Endothelial cell (in vitro differentiated cells): Measurements from ENCODE around the gene MTG1. TPM values are rescaled to one million over a fixed set of nuclear protein-coding genes. Genes with fewer than 3 reads are reported as not detected.
A peak's percentile ranks its signal among the peaks of the same experiment; 100 is the strongest.

Experiments
- DNase-seq: peaks from one replicate; pipeline ENCODE4 v3.0.0; 2021; ENCODE audit warnings: low spot score
- H3K27ac Mint-ChIP-seq: one replicate; pipeline ENCODE4 v1.8.0; 2021; ENCODE audit warnings: mixed read lengths, inconsistent platforms; ENCODE audit not compliant: unreplicated experiment
- H3K27me3 Mint-ChIP-seq: one replicate; pipeline ENCODE4 v1.8.0; 2021; ENCODE audit warnings: mild to moderate bottlenecking, moderate library complexity, mixed read lengths, inconsistent platforms; ENCODE audit not compliant: unreplicated experiment
- H3K36me3 Mint-ChIP-seq: one replicate; pipeline ENCODE4 v1.8.0; 2021; ENCODE audit warnings: mild to moderate bottlenecking, low read depth, mixed read lengths, inconsistent platforms; ENCODE audit not compliant: unreplicated experiment
- H3K4me1 Mint-ChIP-seq: one replicate; pipeline ENCODE4 v1.8.0; 2021; ENCODE audit warnings: mild to moderate bottlenecking, mixed read lengths, inconsistent platforms; ENCODE audit not compliant: unreplicated experiment
- H3K4me3 Mint-ChIP-seq: one replicate; pipeline ENCODE4 v1.8.0; 2021; ENCODE audit warnings: mild to moderate bottlenecking, mixed read lengths, inconsistent platforms; ENCODE audit not compliant: unreplicated experiment
- H3K9me3 Mint-ChIP-seq: one replicate; pipeline ENCODE4 v1.8.0; 2021; ENCODE audit warnings: mixed read lengths, inconsistent platforms; ENCODE audit not compliant: unreplicated experiment
- CTCF ChIP-seq: fragments of 200-600 bp; sonication (generic); IDR thresholded peaks from one replicate; pipeline ENCODE4 v1.5.0; 2021; ENCODE audit warnings: antibody characterized with exemption; ENCODE audit not compliant: unreplicated experiment
- total RNA-seq: library from RNA; stranded (reverse); fragmentation: NEBNext Ultra II Directional; extraction: Animal tissue kit (Norgen Biotek cat#: 25700); gene quantifications from one replicate; pipeline ENCODE4 v1.2.1, GENCODE V29; 2021; ENCODE audit not compliant: unreplicated experiment

The MTG1 gene
- total RNA-seq, 1 donor from 2014 or later = 97.3 TPM

DNA sequence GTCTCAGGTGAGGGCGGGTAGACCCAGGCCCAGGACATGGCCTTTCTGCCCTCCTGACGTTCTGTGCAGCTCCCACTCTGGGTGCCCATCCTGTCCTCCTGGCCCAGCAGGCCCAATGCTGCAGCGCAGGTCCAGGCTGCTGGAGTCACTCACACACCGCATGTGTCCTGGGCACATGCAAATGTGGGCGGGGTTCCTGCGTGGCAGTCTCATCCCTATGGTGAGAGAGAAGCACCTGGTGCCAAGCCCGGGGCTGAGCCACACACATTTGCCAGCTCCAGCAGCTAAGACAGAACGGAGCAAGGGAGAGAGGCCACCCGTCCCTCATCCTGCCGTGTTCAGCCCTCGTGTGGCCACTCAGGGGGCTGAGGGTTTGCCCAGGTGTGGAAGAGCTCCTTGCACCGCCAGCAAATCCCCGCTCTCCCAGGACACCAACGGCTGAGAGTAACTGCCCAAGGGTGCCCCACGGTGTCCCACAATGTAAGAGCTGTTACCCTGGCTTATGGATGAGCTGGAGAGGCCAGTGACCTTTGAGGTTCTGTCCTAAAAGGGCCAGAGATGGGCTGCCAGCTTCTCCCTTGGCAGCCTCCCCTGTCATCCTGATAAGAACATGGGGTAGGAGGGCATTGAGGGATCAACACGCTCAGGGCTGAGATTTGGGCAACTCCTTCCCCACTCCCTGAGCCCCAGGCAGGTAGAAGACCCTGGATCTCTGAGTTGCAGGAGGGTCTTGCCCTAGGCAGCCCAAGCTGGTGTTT, 40.6 kb upstream of the MTG1 start:
- DNase-seq = no peak

GRCh38 chr10:133353988-133354605, 39.9 kb upstream of the MTG1 start:
- DNase-seq = no peak
- H3K9me3 Mint-ChIP-seq = no peaks in the 10 kb centered on the region
- H3K4me3 Mint-ChIP-seq = no peak overlapping the region
- no peaks in the 10 kb centered on the region for H3K36me3 Mint-ChIP-seq
- peak overlapping the region; percentile 52 for H3K27ac Mint-ChIP-seq
- H3K4me1 Mint-ChIP-seq = no peaks in the 10 kb centered on the region
- TF ChIP-seq CTCF = no peak
- peaks cover 7% of the 10 kb centered on the region for H3K27me3 Mint-ChIP-seq

More for the DNA sequence above, 40.6 kb upstream of the MTG1 start:
- Mint-ChIP-seq H3K27ac (no peak overlapping the region), H3K27me3 (peaks cover 7% of the 10 kb centered on the region), H3K36me3 (no peaks in the 10 kb centered on the region), H3K4me1 (no peaks in the 10 kb centered on the region), H3K4me3 (no peak overlapping the region), H3K9me3 (no peaks in the 10 kb centered on the region)
- no peak for TF ChIP-seq CTCF

- no peaks in the 10 kb centered on the region for H3K36me3 Mint-ChIP-seq
- H3K27ac Mint-ChIP-seq = no peak overlapping the region
- no peak for TF ChIP-seq CTCF
Measured at GRCh38 chr10:133354672-133355240, 39.2 kb upstream of the MTG1 start.

DNA sequence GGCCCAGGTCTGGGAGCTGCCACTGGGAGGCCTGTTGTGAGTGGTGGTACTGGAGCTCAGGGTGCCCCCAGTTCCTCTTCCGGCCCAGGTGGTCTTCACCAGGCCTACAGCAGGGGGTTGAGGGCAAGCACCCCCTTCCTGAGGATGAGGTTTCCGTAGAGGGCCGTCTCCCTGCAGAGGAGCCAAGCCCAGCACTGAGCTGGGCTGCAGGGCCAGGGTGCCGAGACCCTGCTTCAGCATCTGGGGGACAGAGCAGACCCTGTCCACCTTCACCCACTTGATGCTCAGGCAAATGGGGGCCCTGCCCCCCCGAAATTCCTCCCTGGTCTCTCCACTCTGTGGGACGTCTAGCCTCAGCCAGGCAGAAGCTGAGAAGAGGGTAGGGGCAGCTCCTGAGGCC, 38.7 kb upstream of the MTG1 start:
- no peaks in the 10 kb centered on the region for H3K36me3 Mint-ChIP-seq
- peaks cover 12% of the 10 kb centered on the region for H3K27me3 Mint-ChIP-seq
- H3K4me3 Mint-ChIP-seq = no peak overlapping the region
- DNase-seq = no peak
- no peaks in the 10 kb centered on the region for H3K9me3 Mint-ChIP-seq
- no peak for TF ChIP-seq CTCF
- no peaks in the 10 kb centered on the region for H3K4me1 Mint-ChIP-seq
- no peak overlapping the region for H3K27ac Mint-ChIP-seq

More at GRCh38 chr10:133354672-133355240, 39.2 kb upstream of the MTG1 start:
- Mint-ChIP-seq H3K9me3 (no peaks in the 10 kb centered on the region), H3K27me3 (peaks cover 7% of the 10 kb centered on the region), H3K4me1 (no peaks in the 10 kb centered on the region), H3K4me3 (no peak overlapping the region)
- no peak for DNase-seq

DNA sequence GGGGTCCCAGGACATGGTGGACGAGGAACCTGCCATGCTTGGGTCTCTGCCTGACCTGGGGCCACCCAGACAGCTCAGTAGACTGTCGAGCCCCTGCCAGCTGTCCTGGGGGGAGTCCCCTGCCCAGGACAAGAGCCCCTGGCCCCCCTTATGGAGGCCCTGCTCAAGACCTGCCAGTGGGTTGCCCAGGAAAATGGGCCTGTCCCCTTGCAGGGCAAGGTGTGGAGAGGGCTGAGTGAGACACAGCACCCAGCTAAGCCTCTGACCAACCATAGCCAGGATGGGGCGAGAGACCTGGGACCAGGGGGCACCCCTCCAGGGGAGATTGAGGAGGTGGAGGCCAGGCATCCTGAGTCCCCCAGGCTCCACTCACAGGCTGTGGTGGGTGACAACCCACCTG, 38.0 kb upstream of the MTG1 start:
- Mint-ChIP-seq H3K27ac (no peak overlapping the region), H3K36me3 (no peaks in the 10 kb centered on the region), H3K9me3 (no peaks in the 10 kb centered on the region), H3K4me3 (no peak overlapping the region), H3K4me1 (no peaks in the 10 kb centered on the region), H3K27me3 (peaks cover 12% of the 10 kb centered on the region)
- no peak for TF ChIP-seq CTCF
- no peak for DNase-seq
